H9 (cell line): ENCODE data around the gene POLR2H. TPM values are rescaled to one million over a fixed set of nuclear protein-coding genes. Genes with fewer than 3 reads are reported as not detected.

Experiments
- DNase-seq: peaks from one replicate; pipeline ENCODE4 v3.0.0-alpha.2; 2017
- H2AFZ ChIP-seq: one replicate; pipeline ENCODE4 v1.6.1; 2013; ENCODE audit warnings: mild to moderate bottlenecking, low read length, control low read depth, moderate library complexity
- H2AK5ac ChIP-seq: 2 replicates; pipeline ENCODE4 v1.6.1; 2013; ENCODE audit warnings: low read length, control low read depth, mixed read lengths; ENCODE audit not compliant: insufficient read length
- H2BK120ac ChIP-seq: one replicate; pipeline ENCODE4 v1.6.1; 2013; ENCODE audit warnings: low read depth, mild to moderate bottlenecking, low read length, control low read depth, inconsistent platforms; ENCODE audit not compliant: poor library complexity, severe bottlenecking
- H2BK12ac ChIP-seq: 2 replicates; pipeline ENCODE4 v1.6.1; 2013; ENCODE audit warnings: low read length, control low read depth, mixed read lengths, low read depth; ENCODE audit not compliant: insufficient read length
- H2BK15ac ChIP-seq: 2 replicates; pipeline ENCODE4 v1.6.1; 2013; ENCODE audit warnings: low read depth, low read length, control low read depth
- H2BK20ac ChIP-seq: one replicate; pipeline ENCODE4 v1.6.1; 2013; ENCODE audit warnings: low read depth, mild to moderate bottlenecking, low read length, control low read depth, inconsistent platforms; ENCODE audit not compliant: poor library complexity, severe bottlenecking
- H2BK5ac ChIP-seq: 2 replicates; pipeline ENCODE4 v1.6.1; 2013; ENCODE audit warnings: low read length, control low read depth, mixed read lengths; ENCODE audit not compliant: insufficient read length
- H3K14ac ChIP-seq: 2 replicates; pipeline ENCODE4 v1.6.1; 2013; ENCODE audit warnings: low read length, control low read depth; ENCODE audit not compliant: insufficient read depth
- H3K18ac ChIP-seq: 2 replicates; pipeline ENCODE4 v1.6.1; 2013; ENCODE audit warnings: low read depth, mild to moderate bottlenecking, mixed read lengths, low read length, control low read depth; ENCODE audit not compliant: insufficient read length
- H3K23ac ChIP-seq: 2 replicates; pipeline ENCODE4 v1.6.1; 2013; ENCODE audit warnings: low read length, control low read depth, mixed read lengths, low read depth; ENCODE audit not compliant: insufficient read length
- H3K23me2 ChIP-seq: 2 replicates; pipeline ENCODE4 v1.6.1; 2013; ENCODE audit warnings: low read depth, mild to moderate bottlenecking, mixed read lengths, low read length, control low read depth; ENCODE audit not compliant: insufficient read length, poor library complexity, severe bottlenecking
- H3K27ac ChIP-seq: 2 replicates; pipeline ENCODE4 v1.5.1; 2013; ENCODE audit warnings: low read length, control low read depth, mixed read lengths, low read depth; ENCODE audit not compliant: insufficient read length
- H3K27me3 ChIP-seq: 2 replicates; pipeline ENCODE4 v1.6.1; 2013; ENCODE audit warnings: low read length, control low read depth, inconsistent platforms; ENCODE audit not compliant: insufficient read depth
- H3K4ac ChIP-seq: 2 replicates; pipeline ENCODE4 v1.6.1; 2013; ENCODE audit warnings: low read depth, mild to moderate bottlenecking, control low read depth, inconsistent platforms, low read length, moderate library complexity
- H3K4me1 ChIP-seq: 2 replicates; pipeline ENCODE4 v1.6.1; 2013; ENCODE audit warnings: low read length, control low read depth, inconsistent platforms; ENCODE audit not compliant: insufficient read depth
- H3K4me2 ChIP-seq: 2 replicates; pipeline ENCODE4 v1.6.1; 2013; ENCODE audit warnings: low read length, control low read depth, mixed read lengths; ENCODE audit not compliant: insufficient read length, insufficient read depth
- H3K56ac ChIP-seq: 2 replicates; pipeline ENCODE4 v1.6.1; 2013; ENCODE audit warnings: low read depth, mild to moderate bottlenecking, mixed read lengths, low read length, control low read depth; ENCODE audit not compliant: insufficient read length
- H3K79me1 ChIP-seq: 2 replicates; pipeline ENCODE4 v1.6.1; 2013; ENCODE audit warnings: low read depth, mild to moderate bottlenecking, moderate library complexity, low read length, control low read depth, inconsistent platforms; ENCODE audit not compliant: insufficient read depth, poor library complexity, severe bottlenecking
- H3K79me2 ChIP-seq: 2 replicates; pipeline ENCODE4 v1.6.1; 2013; ENCODE audit warnings: low read length, control low read depth, inconsistent platforms; ENCODE audit not compliant: insufficient read depth
- H3K9ac ChIP-seq: 2 replicates; pipeline ENCODE4 v1.6.1; 2013; ENCODE audit warnings: low read length, control low read depth, mixed read lengths; ENCODE audit not compliant: insufficient read length; ENCODE audit errors: extremely low read depth
- H3K9me3 ChIP-seq: one replicate; pipeline ENCODE4 v1.6.1; 2013; ENCODE audit warnings: low read depth, low read length, inconsistent platforms; ENCODE audit not compliant: control insufficient read depth
- H3T11ph ChIP-seq: one replicate; pipeline ENCODE4 v1.6.1; 2013; ENCODE audit warnings: mild to moderate bottlenecking, low read length, control low read depth, inconsistent platforms
- H4K20me1 ChIP-seq: one replicate; pipeline ENCODE4 v1.6.1; 2013; ENCODE audit not compliant: control insufficient read depth, insufficient read length, insufficient read depth
- H4K5ac ChIP-seq: 2 replicates; pipeline ENCODE4 v1.6.1; 2013; ENCODE audit warnings: low read depth, mild to moderate bottlenecking, mixed read lengths, low read length, control low read depth; ENCODE audit not compliant: insufficient read length
- H4K8ac ChIP-seq: replicated peaks from 2 replicates; pipeline ENCODE4 v1.6.1; 2013; ENCODE audit warnings: low read length, control low read depth, mixed read lengths, low read depth; ENCODE audit not compliant: insufficient read length
- H4K91ac ChIP-seq: 2 replicates; pipeline ENCODE4 v1.6.1; 2013; ENCODE audit warnings: low read depth, mild to moderate bottlenecking, moderate library complexity, mixed read lengths, low read length, control low read depth; ENCODE audit not compliant: insufficient read length
- H3K27ac Mint-ChIP-seq, 3 experiments: 2 replicates in 2 of 3; 3 replicates in 1 of 3; pipeline ENCODE4 v1.8.0; 2020 to 2021; ENCODE audit warnings: mixed read lengths in 3 of 3, mild to moderate bottlenecking in 1 of 3, moderate library complexity in 1 of 3
- H3K27me3 Mint-ChIP-seq: 2 replicates; pipeline ENCODE4 v1.8.0; 2021; ENCODE audit warnings: low read depth, mild to moderate bottlenecking, moderate library complexity, mixed read lengths
- H3K36me3 Mint-ChIP-seq, 3 experiments: 2 replicates in 2 of 3; 3 replicates in 1 of 3; pipeline ENCODE4 v1.8.0; 2020 to 2021; ENCODE audit warnings: low read depth in 3 of 3, mixed read lengths in 3 of 3; ENCODE audit not compliant: insufficient read depth in 1 of 3
- H3K4me1 Mint-ChIP-seq, 2 experiments: 2 replicates each; pipeline ENCODE4 v1.8.0; 2020; ENCODE audit warnings: mixed read lengths in 2 of 2
- H3K4me3 Mint-ChIP-seq, 2 experiments: 2 replicates in 1 of 2; 3 replicates in 1 of 2; pipeline ENCODE4 v1.8.0; 2020 to 2021; ENCODE audit warnings: mild to moderate bottlenecking in 2 of 2, mixed read lengths in 2 of 2, moderate library complexity in 1 of 2
- H3K9me3 Mint-ChIP-seq, 2 experiments: 2 replicates in 1 of 2; 3 replicates in 1 of 2; pipeline ENCODE4 v1.8.0; 2020; ENCODE audit warnings: mild to moderate bottlenecking in 2 of 2, mixed read lengths in 2 of 2, moderate library complexity in 1 of 2
- WGBS: extraction: QIAGEN DNeasy Blood & Tissue Kit; methylation state at CpG from one replicate; pipeline ENCODE4 v1.1.7; 2013; ENCODE audit warnings: missing lambda C conversion rate, low lambda C conversion rate, mixed read lengths; ENCODE audit not compliant: insufficient read length; ENCODE audit errors: extremely low coverage; 5-methylcytosine and 5-hydroxymethylcytosine counted together
- total RNA-seq: library from RNA; stranded (reverse); gene quantifications from 2 replicates; pipeline ENCODE4 v1.2.1, GENCODE V29; 2021
- TF ChIP-seq, protein P1 (sequence below): fragments of 200-600 bp; sonication (generic); conservative IDR thresholded peaks from 3 replicates; pipeline ENCODE4 v1.8.0; 2021; ENCODE audit warnings: antibody characterized with exemption, mild to moderate bottlenecking

The POLR2H gene
- total RNA-seq, 1 experiment from 2014 or later, result 115 TPM

DNA sequence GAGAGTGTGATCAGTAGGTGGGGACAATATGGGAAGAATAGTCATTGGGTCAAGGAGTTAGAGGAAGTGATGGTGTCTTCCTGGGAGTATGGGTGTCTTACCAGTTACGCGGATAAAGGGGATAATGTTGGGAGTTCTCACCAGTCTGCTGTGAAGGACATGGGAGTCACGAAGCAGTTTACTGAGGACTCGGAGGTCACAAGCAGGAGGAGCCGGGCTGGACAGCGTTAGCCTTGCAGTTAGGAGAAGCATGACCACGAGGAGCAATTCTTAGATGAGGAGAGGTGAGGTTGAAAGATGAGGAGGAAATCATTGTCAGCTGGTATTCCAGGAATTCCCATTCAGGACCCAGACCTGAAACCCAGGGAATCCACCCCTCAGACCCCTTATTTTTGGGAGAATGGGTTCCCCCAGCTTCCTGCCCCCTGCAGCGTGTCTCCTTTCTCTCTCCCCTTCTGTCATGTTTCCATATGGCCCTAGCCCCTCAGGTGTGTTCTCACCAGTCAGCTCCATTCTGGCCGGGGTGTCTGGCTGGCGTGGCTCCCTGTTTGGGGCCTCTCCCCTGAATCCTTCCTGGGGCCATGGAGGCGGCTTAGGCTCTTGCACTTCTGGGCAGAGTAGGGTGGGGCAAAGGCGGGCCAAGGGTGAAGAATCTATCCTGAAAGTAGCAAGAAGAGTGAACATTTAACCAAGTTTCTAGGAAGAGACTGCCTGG, 14.4 kb downstream of the POLR2H start:
- Histone ChIP-seq H3K27me3 (peaks cover 14% of the 10 kb centered on the region), H4K91ac (no peak overlapping the region), H3K79me1 (no peaks in the 10 kb centered on the region), H3K18ac (no peak overlapping the region), H3K23me2 (peaks cover 4% of the 10 kb centered on the region), H3K56ac (no peak overlapping the region), H3K4me1 (peaks cover 9% of the 10 kb centered on the region; the same call in 1 of the 2 replicates), H4K5ac (no peak overlapping the region), H3K4me2 (no peak overlapping the region), H3T11ph (no peak overlapping the region), H2BK120ac (no peak overlapping the region), H3K27ac (no peak overlapping the region), H2BK20ac (no peak overlapping the region), H3K4ac (no peak overlapping the region), H3K79me2 (no peaks in the 10 kb centered on the region), H4K20me1 (peaks cover 2% of the 10 kb centered on the region), H2BK15ac (no peak overlapping the region), H2BK5ac (no peak overlapping the region), H3K9ac (no peak overlapping the region), H3K9me3 (no peaks in the 10 kb centered on the region), H3K14ac (no peak overlapping the region; the same call in 1 of the 2 replicates), H2AK5ac (no peak overlapping the region), H2AFZ (no peak overlapping the region), H3K23ac (no peak overlapping the region), H2BK12ac (no peak overlapping the region), H4K8ac (no peak overlapping the region)
- no peak overlapping the region; a peak in 1 of 7 replicates for H3K27ac Mint-ChIP-seq
- 0 out of 5 replicates have a peak overlapping the region, but pooled peaks of 1 of the 2 experiments have one; percentile 1 for H3K4me3 Mint-ChIP-seq
- H3K27me3 Mint-ChIP-seq, result peaks cover 65% of the 10 kb centered on the region
- no peaks in the 10 kb centered on the region; a peak in 1 of 5 replicates for H3K9me3 Mint-ChIP-seq
- WGBS, result no CpG with 5 or more reads among the region's 12 CpGs
- no peak for DNase-seq
- H3K4me1 Mint-ChIP-seq, result peaks cover 45 to 52% of the 10 kb centered on the region in 2 experiments
- TF ChIP-seq, protein P1, sequence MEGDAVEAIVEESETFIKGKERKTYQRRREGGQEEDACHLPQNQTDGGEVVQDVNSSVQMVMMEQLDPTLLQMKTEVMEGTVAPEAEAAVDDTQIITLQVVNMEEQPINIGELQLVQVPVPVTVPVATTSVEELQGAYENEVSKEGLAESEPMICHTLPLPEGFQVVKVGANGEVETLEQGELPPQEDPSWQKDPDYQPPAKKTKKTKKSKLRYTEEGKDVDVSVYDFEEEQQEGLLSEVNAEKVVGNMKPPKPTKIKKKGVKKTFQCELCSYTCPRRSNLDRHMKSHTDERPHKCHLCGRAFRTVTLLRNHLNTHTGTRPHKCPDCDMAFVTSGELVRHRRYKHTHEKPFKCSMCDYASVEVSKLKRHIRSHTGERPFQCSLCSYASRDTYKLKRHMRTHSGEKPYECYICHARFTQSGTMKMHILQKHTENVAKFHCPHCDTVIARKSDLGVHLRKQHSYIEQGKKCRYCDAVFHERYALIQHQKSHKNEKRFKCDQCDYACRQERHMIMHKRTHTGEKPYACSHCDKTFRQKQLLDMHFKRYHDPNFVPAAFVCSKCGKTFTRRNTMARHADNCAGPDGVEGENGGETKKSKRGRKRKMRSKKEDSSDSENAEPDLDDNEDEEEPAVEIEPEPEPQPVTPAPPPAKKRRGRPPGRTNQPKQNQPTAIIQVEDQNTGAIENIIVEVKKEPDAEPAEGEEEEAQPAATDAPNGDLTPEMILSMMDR, result no peak
- H3K36me3 Mint-ChIP-seq, result no peaks in the 10 kb centered on the region
